Duodenal mucosa (tissue), 2 donors: ENCODE data around the gene OIT3.
"Not testable (repeated sequence)": the region's sequence is repeated elsewhere in the genome, so short reads cannot be mapped to it uniquely, and the experiment has no call there.

Experiments
- H3K27ac ChIP-seq: one replicate; pipeline ENCODE4 v1.7.0; 2013; ENCODE audit warnings: low read depth, low read length
- H3K27me3 ChIP-seq, 2 donors: one replicate each; pipeline ENCODE4 v1.7.0; 2013; ENCODE audit warnings: low read length in 2 of 2, control low read depth in 1 of 2; ENCODE audit not compliant: insufficient read depth in 2 of 2, control insufficient read depth in 1 of 2
- H3K36me3 ChIP-seq, 2 donors: one replicate each; pipeline ENCODE4 v1.7.0; 2013; ENCODE audit warnings: low read length in 2 of 2, control low read depth in 1 of 2; ENCODE audit not compliant: insufficient read depth in 2 of 2, control insufficient read depth in 1 of 2
- H3K4me1 ChIP-seq, 2 donors: one replicate each; pipeline ENCODE4 v1.7.0; 2013; ENCODE audit warnings: low read length in 2 of 2, control low read depth in 1 of 2; ENCODE audit not compliant: insufficient read depth in 2 of 2, control insufficient read depth in 1 of 2
- H3K4me3 ChIP-seq, 2 donors: one replicate each; pipeline ENCODE4 v1.7.0; 2013; ENCODE audit warnings: low read length in 2 of 2, low read depth in 1 of 2
- H3K9ac ChIP-seq, 2 donors: one replicate each; pipeline ENCODE4 v1.7.0; 2013; ENCODE audit warnings: low read length in 2 of 2, low read depth in 1 of 2
- H3K9me3 ChIP-seq, 2 donors: one replicate each; pipeline ENCODE4 v1.7.0; 2013; ENCODE audit warnings: low read length in 2 of 2, control low read depth in 1 of 2; ENCODE audit not compliant: control insufficient read depth in 1 of 2

Gene OIT3

GRCh38 chr10:72917803-72918332 lies 24.3 kb downstream of the OIT3 start:
- H3K4me1 ChIP-seq, H3K36me3 ChIP-seq, H3K9me3 ChIP-seq, H3K27ac ChIP-seq, H3K27me3 ChIP-seq, H3K4me3 ChIP-seq, H3K9ac ChIP-seq: not testable (repeated sequence)

- H3K4me1 ChIP-seq, result no peaks in the 10 kb centered on the region
- no peaks in the 10 kb centered on the region for H3K36me3 ChIP-seq
- no peak overlapping the region for H3K27ac ChIP-seq
- H3K4me3 ChIP-seq, result no peak overlapping the region
- H3K27me3 ChIP-seq, result no peaks in the 10 kb centered on the region
- no peak overlapping the region for H3K9ac ChIP-seq
- peaks cover 0 to 3% of the 10 kb centered on the region in 2 donors for H3K9me3 ChIP-seq
Measured at GRCh38 chr10:72918352-72918751, 24.8 kb downstream of the OIT3 start.

- H3K27ac ChIP-seq, H3K36me3 ChIP-seq, H3K9ac ChIP-seq, H3K4me3 ChIP-seq, H3K9me3 ChIP-seq, H3K4me1 ChIP-seq, H3K27me3 ChIP-seq: not testable (repeated sequence)
Measured at GRCh38 chr10:72921147-72921683, 27.7 kb downstream of the OIT3 start.

- Histone ChIP-seq H3K9me3 (peaks cover 0 to 3% of the 10 kb centered on the region in 2 donors), H3K36me3 (no peaks in the 10 kb centered on the region), H3K27me3 (no peaks in the 10 kb centered on the region), H3K4me3 (no peak overlapping the region), H3K27ac (no peak overlapping the region), H3K9ac (no peak overlapping the region), H3K4me1 (no peaks in the 10 kb centered on the region)
Measured at GRCh38 chr10:72924351-72924750, 30.8 kb downstream of the OIT3 start.

- Histone ChIP-seq H3K36me3 (no peaks in the 10 kb centered on the region), H3K4me3 (no peak overlapping the region), H3K27me3 (no peaks in the 10 kb centered on the region), H3K9ac (no peak overlapping the region), H3K9me3 (peaks cover 0 to 3% of the 10 kb centered on the region in 2 donors), H3K27ac (no peak overlapping the region), H3K4me1 (no peaks in the 10 kb centered on the region)
Measured at GRCh38 chr10:72925951-72926465, 32.5 kb downstream of the OIT3 start.

- Histone ChIP-seq H3K27me3 (no peaks in the 10 kb centered on the region), H3K36me3 (peaks cover 1 to 8% of the 10 kb centered on the region in 2 donors), H3K4me1 (no peaks in the 10 kb centered on the region), H3K9me3 (no peaks in the 10 kb centered on the region), H3K27ac (no peak overlapping the region), H3K4me3 (no peak overlapping the region), H3K9ac (no peak overlapping the region)
Measured at GRCh38 chr10:72927485-72927884, 33.9 kb downstream of the OIT3 start.

- Histone ChIP-seq H3K9me3 (no peaks in the 10 kb centered on the region), H3K9ac (no peak overlapping the region), H3K36me3 (peaks cover 3 to 8% of the 10 kb centered on the region in 2 donors), H3K4me3 (no peak overlapping the region), H3K4me1 (no peaks in the 10 kb centered on the region), H3K27me3 (no peaks in the 10 kb centered on the region), H3K27ac (no peak overlapping the region)
Measured at GRCh38 chr10:72928798-72929197, 35.3 kb downstream of the OIT3 start.

- H3K4me3 ChIP-seq, result no peak overlapping the region
- H3K27me3 ChIP-seq, result no peaks in the 10 kb centered on the region
- H3K27ac ChIP-seq, result no peak overlapping the region
- peaks cover 3 to 16% of the 10 kb centered on the region in 2 donors for H3K36me3 ChIP-seq
- no peaks in the 10 kb centered on the region for H3K4me1 ChIP-seq
- H3K9ac ChIP-seq, result no peak overlapping the region
- no peaks in the 10 kb centered on the region for H3K9me3 ChIP-seq
Measured at GRCh38 chr10:72930276-72930675, 36.7 kb downstream of the OIT3 start.

GRCh38 chr10:72932259-72933015 lies 38.9 kb downstream of the OIT3 start:
- H3K9ac ChIP-seq, result no peak overlapping the region
- H3K27me3 ChIP-seq, result no peaks in the 10 kb centered on the region
- peaks cover 3 to 20% of the 10 kb centered on the region in 2 donors for H3K36me3 ChIP-seq
- no peak overlapping the region for H3K4me3 ChIP-seq
- no peaks in the 10 kb centered on the region for H3K9me3 ChIP-seq
- H3K4me1 ChIP-seq, result no peaks in the 10 kb centered on the region
- no peak overlapping the region for H3K27ac ChIP-seq

- Histone ChIP-seq H3K27me3 (no peaks in the 10 kb centered on the region), H3K4me3 (no peak overlapping the region), H3K9ac (no peak overlapping the region), H3K27ac (no peak overlapping the region), H3K4me1 (no peaks in the 10 kb centered on the region), H3K36me3 (peaks cover 7 to 29% of the 10 kb centered on the region in 2 donors), H3K9me3 (no peaks in the 10 kb centered on the region)
Measured at GRCh38 chr10:72935361-72935760, 41.8 kb downstream of the OIT3 start.
